DOHH2 (cell line): ENCODE results near the gene SALL3.
"Not testable (repeated sequence)": the region's sequence is repeated elsewhere in the genome, so short reads cannot be mapped to it uniquely, and the experiment has no call there.

ENCODE experiments used
- H3F3A ChIP-seq: fragments of 200-600 bp; sonication (generic), shearing (Covaris generic); 2 replicates; pipeline ENCODE4 v1.6.0; 2016; ENCODE audit warnings: antibody characterized with exemption, mild to moderate bottlenecking; ENCODE audit not compliant: control insufficient read depth, insufficient read depth
- H3K27ac ChIP-seq: fragments of 200-600 bp; sonication (generic); 2 replicates; pipeline ENCODE4 v1.5.1; 2014; ENCODE audit warnings: low read depth, mild to moderate bottlenecking, low read length, moderate library complexity
- H3K27me3 ChIP-seq: fragments of 200-600 bp; sonication (generic); 2 replicates; pipeline ENCODE4 v1.6.1; 2014; ENCODE audit warnings: mild to moderate bottlenecking, low read length, mixed read lengths; ENCODE audit not compliant: control insufficient read depth
- H3K36me3 ChIP-seq: fragments of 200-600 bp; sonication (generic); 2 replicates; pipeline ENCODE4 v1.6.1; 2014; ENCODE audit warnings: mild to moderate bottlenecking, low read length, moderate library complexity, mixed read lengths; ENCODE audit not compliant: control insufficient read depth
- H3K4me1 ChIP-seq: fragments of 200-600 bp; sonication (generic); 2 replicates; pipeline ENCODE4 v1.6.1; 2014; ENCODE audit warnings: mild to moderate bottlenecking, low read length, mixed read lengths; ENCODE audit not compliant: control insufficient read depth
- H3K4me2 ChIP-seq: fragments of 200-600 bp; sonication (generic); 2 replicates; pipeline ENCODE4 v1.6.0; 2014; ENCODE audit warnings: mild to moderate bottlenecking, low read length, moderate library complexity
- H3K4me3 ChIP-seq: fragments of 200-600 bp; sonication (generic); 2 replicates; pipeline ENCODE4 v1.5.1; 2014; ENCODE audit warnings: mild to moderate bottlenecking, low read length, mixed read lengths
- H3K79me2 ChIP-seq: fragments of 200-600 bp; sonication (generic); 2 replicates; pipeline ENCODE4 v1.6.1; 2014; ENCODE audit warnings: mild to moderate bottlenecking, low read length, mixed read lengths; ENCODE audit not compliant: control insufficient read depth
- H3K9me2 ChIP-seq: fragments of 200-600 bp; sonication (generic); replicated peaks from 2 replicates; pipeline ENCODE4 v1.6.1; 2014; ENCODE audit warnings: mild to moderate bottlenecking, low read length, mixed read lengths; ENCODE audit not compliant: control insufficient read depth
- H3K9me3 ChIP-seq: fragments of 200-600 bp; sonication (generic); 2 replicates; pipeline ENCODE4 v1.6.1; 2014; ENCODE audit warnings: antibody characterized with exemption, low read length, mixed read lengths; ENCODE audit not compliant: control insufficient read depth, insufficient read depth
- H4K20me1 ChIP-seq: fragments of 200-600 bp; sonication (generic); 2 replicates; pipeline ENCODE4 v1.6.0; 2014; ENCODE audit warnings: low read depth, mild to moderate bottlenecking, antibody characterized with exemption, low read length, moderate library complexity; ENCODE audit not compliant: control insufficient read depth, insufficient read depth
- CTCF ChIP-seq: fragments of 200-600 bp; sonication (generic); IDR thresholded peaks from one replicate; pipeline ENCODE4 v1.5.1; 2014; ENCODE audit warnings: antibody characterized with exemption, mild to moderate bottlenecking, low read depth, low read length; ENCODE audit not compliant: poor library complexity, severe bottlenecking
- EZH2phosphoT487 ChIP-seq: fragments of 200-600 bp; sonication (generic); IDR thresholded peaks from 2 replicates; pipeline ENCODE4 v1.6.1; 2017; ENCODE audit warnings: borderline replicate concordance, mild to moderate bottlenecking, antibody characterized with exemption, low read length, moderate library complexity, mixed read lengths

Gene SALL3

GRCh38 chr18:78957140-78957539 is 22.5 kb upstream of the SALL3 start:
- no peak overlapping the region for H3K27ac ChIP-seq
- no peaks in the 10 kb centered on the region for H3K79me2 ChIP-seq
- peaks cover 4% of the 10 kb centered on the region; the same call in 1 of the 2 replicates for H3K9me3 ChIP-seq
- no peaks in the 10 kb centered on the region for H3K4me1 ChIP-seq
- TF ChIP-seq EZH2phosphoT487 = no peak
- H4K20me1 ChIP-seq = no peaks in the 10 kb centered on the region
- H3K9me2 ChIP-seq = no peaks in the 10 kb centered on the region
- no peaks in the 10 kb centered on the region for H3K36me3 ChIP-seq
- H3K4me3 ChIP-seq = no peak overlapping the region
- H3F3A ChIP-seq = no peaks in the 10 kb centered on the region
- H3K4me2 ChIP-seq = no peak overlapping the region
- no peaks in the 10 kb centered on the region for H3K27me3 ChIP-seq

GRCh38 chr18:78960709-78961108 is 18.9 kb upstream of the SALL3 start:
- Histone ChIP-seq H3K9me3 (peaks cover 21% of the 10 kb centered on the region; the same call in 1 of the 2 replicates), H3K9me2 (no peaks in the 10 kb centered on the region), H3K4me2 (no peak overlapping the region), H3K4me1 (no peaks in the 10 kb centered on the region), H3K79me2 (no peaks in the 10 kb centered on the region), H3F3A (no peaks in the 10 kb centered on the region), H3K4me3 (no peak overlapping the region), H3K36me3 (no peaks in the 10 kb centered on the region), H3K27me3 (no peaks in the 10 kb centered on the region), H4K20me1 (no peaks in the 10 kb centered on the region), H3K27ac (no peak overlapping the region)
- TF ChIP-seq EZH2phosphoT487 (no peak), CTCF (no peak)

GRCh38 chr18:78962098-78962497 is 17.5 kb upstream of the SALL3 start:
- no peak for TF ChIP-seq EZH2phosphoT487
- Histone ChIP-seq H3K9me2 (no peaks in the 10 kb centered on the region), H3K36me3 (no peaks in the 10 kb centered on the region), H4K20me1 (no peaks in the 10 kb centered on the region), H3K27me3 (no peaks in the 10 kb centered on the region), H3K4me3 (no peak overlapping the region), H3F3A (no peaks in the 10 kb centered on the region), H3K79me2 (no peaks in the 10 kb centered on the region), H3K9me3 (peaks cover 21% of the 10 kb centered on the region; the same call in 1 of the 2 replicates), H3K27ac (no peak overlapping the region), H3K4me1 (no peaks in the 10 kb centered on the region), H3K4me2 (no peak overlapping the region)

GRCh38 chr18:78964727-78965126 is 14.9 kb upstream of the SALL3 start:
- H3K36me3 ChIP-seq = not testable (repeated sequence)

GRCh38 chr18:78965260-78965659 is 14.4 kb upstream of the SALL3 start:
- H3K36me3 ChIP-seq = no peaks in the 10 kb centered on the region
- no peaks in the 10 kb centered on the region for H3K4me1 ChIP-seq
- no peak overlapping the region for H3K4me2 ChIP-seq
- TF ChIP-seq EZH2phosphoT487 (no peak), CTCF (no peak)
- H3F3A ChIP-seq = no peaks in the 10 kb centered on the region
- no peaks in the 10 kb centered on the region for H3K9me2 ChIP-seq
- H3K27ac ChIP-seq = no peak overlapping the region
- H3K9me3 ChIP-seq = peaks cover 21% of the 10 kb centered on the region; the same call in 1 of the 2 replicates
- no peak overlapping the region for H3K4me3 ChIP-seq
- no peaks in the 10 kb centered on the region for H3K27me3 ChIP-seq
- H4K20me1 ChIP-seq = no peaks in the 10 kb centered on the region
- H3K79me2 ChIP-seq = no peaks in the 10 kb centered on the region

More at GRCh38 chr18:78964727-78965126, 14.9 kb upstream of the SALL3 start:
- H3K9me2 ChIP-seq, H4K20me1 ChIP-seq, H3K4me1 ChIP-seq, H3K79me2 ChIP-seq, H3K27me3 ChIP-seq, H3F3A ChIP-seq, H3K27ac ChIP-seq, H3K4me3 ChIP-seq, H3K4me2 ChIP-seq: not testable (repeated sequence)
- peaks cover 21% of the 10 kb centered on the region; the same call in 1 of the 2 replicates for H3K9me3 ChIP-seq
